Caki2 (cell line): ENCODE data around the gene NECAB3. TPM values are rescaled to one million over a fixed set of nuclear protein-coding genes. Genes with fewer than 3 reads are reported as not detected.
"Not testable (repeated sequence)": the region's sequence is repeated elsewhere in the genome, so short reads cannot be mapped to it uniquely, and the experiment has no call there.

ENCODE experiments used
- DNase-seq: peaks from one replicate; pipeline ENCODE4 v3.0.0-alpha.2; 2015; ENCODE audit warnings: low read depth
- in situ Hi-C: cut with HindIII; loops from 2 replicates; pipeline ENCODE4 v1.10.0; 2016; ENCODE audit warnings: low sequenced_read_pairs, low pct_unique_long_range_greater_than_20kb, mixed read lengths
- total RNA-seq: library from RNA; depleted of rRNA; stranded (reverse); fragments of >200 nt; shearing (Covaris generic); gene quantifications from 2 replicates; pipeline ENCODE4 v1.2.3, GENCODE V29; 2014; ENCODE audit warnings: low replicate concordance

Gene NECAB3
- total RNA-seq, 1 experiment from 2014 or later = 96.4 TPM

DNA sequence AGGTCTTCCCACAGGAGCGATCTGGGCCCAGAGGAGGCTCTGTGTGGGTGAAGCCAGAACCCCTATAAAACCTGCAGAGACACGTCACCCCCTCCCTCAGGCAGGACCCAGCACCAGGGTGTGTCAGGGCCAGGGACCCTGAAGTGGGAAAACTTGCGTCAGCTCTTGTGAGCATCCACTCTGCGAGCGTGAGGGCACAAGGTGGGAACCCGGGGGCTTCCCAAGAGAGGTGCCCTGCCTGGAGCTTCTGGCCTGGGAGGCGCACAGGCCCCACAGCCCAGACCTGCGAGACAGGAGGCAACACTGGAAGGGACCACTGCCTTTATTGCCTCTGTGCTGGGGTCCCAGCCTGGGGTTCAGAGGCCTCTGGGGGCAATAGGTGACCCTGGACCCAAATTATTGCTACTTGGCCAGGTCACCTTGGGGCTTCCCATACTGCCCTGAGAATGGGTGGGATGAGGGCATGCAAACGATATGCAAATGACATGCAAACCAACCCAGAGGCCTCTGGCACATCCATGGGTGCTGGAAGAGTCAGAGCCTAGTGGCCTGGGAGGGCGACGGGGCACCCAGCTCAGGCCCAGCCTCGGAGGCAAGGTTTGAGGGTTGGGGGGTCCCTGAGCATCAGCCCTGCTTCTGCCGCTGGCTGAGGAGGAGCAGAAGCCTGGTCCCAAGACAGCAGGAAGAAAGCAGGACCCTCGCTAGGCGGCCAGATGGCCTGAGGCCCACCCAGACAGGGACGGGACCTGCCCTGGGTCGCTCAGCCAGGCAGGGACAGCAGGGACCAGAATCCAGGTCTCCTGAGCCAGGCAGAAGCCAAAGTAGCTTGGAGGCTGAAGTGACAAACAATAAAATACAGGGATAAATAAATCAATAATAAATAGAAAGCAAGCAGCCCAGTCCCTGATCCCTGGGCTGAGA, 17.2 kb downstream of the NECAB3 start:
- no peak for DNase-seq
- in situ Hi-C loops = no loop called here

DNA sequence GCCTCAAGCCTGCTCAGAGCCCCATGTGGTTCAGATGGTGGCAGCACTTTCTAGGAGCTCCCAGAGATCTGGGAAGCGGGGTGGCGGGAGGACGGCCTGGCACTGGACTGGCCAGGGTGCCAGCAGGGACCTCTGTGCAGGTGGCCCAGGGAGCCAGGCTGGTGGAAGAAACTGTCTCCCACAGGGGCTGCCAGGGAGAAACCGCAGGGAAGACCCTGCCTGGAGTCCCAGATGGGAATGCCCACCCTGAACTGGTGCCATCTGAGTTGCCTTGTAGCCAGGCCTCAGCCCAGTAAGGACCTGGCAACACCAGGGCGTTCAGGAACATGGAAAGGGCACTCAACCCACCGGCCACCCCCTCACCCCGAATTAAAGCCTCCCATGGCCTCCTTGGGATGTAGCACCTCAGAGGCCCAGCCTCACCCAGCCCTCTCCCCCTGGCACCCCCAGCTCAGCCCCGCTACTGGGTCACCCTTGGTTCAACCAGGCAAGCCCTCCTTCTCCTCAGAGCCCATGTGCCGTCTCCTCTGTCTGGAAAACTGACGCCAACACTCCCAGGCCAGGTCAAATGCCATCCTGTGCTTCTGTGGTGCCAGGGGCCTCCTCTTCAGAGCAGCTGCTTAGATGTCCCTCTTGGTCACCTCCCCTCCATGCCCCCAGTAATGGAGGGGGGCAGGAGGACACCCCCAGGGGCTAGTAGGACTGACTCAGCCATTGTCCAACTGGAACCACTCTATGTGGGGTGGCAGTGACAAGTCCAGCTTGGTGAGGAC, 18.0 kb downstream of the NECAB3 start:
- in situ Hi-C loops = no loop called here
- DNase-seq = no peak

DNA sequence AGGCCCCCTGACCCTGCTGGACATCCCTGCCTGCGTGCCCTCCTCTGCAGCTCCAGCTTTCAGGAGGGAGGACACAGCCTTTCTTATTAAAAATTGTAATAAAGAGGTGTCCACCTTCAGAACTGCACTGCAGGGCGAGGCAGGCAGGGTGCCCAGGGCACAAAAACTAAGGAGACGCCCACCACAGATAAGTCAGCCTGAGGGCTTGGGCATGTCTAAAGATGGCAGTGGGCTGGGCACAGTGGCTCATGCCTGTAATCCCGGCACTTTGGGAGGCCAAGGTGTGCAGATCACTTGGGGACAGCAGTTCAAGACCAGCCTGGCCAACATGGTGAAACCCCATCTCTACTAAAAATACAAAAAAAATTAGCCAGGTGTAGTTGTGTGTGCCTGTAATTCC, 19.1 kb downstream of the NECAB3 start:
- in situ Hi-C loops = no loop called here
- DNase-seq = no peak

DNA sequence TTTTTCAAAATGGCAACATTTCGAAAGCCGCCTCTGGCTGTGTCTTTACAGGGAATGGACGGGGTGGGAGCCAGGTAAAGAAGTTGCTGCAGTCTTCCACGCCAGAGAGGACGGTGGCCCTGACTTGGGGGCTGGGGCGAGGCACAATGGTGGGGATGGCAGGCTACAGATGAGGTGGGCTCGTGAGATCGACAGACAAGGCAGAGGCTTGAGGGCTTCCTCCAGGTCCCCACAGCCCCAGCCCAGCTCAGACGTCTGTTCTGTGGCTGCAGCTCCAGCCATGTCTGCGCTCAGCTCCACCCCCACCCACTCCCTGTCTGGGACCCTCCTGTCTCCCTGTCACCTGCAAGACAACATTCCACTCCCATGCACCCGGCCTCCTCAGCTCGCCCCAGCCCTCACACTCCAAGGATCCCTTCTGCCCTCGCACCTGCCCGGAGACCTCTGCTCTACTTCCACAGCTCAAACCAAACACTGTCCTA, 19.5 kb downstream of the NECAB3 start:
- in situ Hi-C loops = no loop called here
- no peak for DNase-seq

DNA sequence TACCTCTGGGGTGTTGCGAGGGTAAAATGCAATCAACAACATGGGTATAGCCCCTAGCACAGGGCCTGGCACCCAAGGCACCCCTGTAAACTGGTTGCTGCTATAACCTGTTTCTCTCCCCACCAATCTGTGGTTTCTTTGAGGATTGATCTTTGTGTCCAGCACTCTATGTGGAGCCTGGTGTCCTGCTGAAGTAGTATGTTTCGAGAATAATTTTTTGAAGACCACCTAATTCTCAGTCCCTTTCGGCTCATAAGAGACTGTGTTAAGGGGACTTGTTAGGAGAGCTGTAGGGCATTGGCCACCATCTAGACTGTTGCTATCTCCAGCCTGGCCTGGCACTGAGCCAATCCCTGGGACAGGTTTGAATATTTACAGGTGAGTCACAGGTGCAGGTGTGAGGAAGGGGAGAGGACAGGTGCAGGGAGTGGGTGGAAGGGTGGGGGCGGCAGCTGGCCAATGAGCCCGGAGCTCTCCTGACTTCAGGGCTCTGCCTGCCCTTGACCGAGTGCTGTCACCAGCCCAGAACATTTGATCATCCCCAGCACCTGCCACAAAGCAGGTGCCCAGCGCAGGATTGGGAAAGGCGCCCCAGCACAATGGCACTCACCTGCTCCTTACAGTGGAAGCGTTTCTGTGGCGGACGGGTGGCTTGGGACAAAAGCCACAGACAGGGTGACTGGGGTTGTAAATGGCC, 20.2 kb downstream of the NECAB3 start:
- DNase-seq = no peak
- in situ Hi-C loops = no loop called here

DNA sequence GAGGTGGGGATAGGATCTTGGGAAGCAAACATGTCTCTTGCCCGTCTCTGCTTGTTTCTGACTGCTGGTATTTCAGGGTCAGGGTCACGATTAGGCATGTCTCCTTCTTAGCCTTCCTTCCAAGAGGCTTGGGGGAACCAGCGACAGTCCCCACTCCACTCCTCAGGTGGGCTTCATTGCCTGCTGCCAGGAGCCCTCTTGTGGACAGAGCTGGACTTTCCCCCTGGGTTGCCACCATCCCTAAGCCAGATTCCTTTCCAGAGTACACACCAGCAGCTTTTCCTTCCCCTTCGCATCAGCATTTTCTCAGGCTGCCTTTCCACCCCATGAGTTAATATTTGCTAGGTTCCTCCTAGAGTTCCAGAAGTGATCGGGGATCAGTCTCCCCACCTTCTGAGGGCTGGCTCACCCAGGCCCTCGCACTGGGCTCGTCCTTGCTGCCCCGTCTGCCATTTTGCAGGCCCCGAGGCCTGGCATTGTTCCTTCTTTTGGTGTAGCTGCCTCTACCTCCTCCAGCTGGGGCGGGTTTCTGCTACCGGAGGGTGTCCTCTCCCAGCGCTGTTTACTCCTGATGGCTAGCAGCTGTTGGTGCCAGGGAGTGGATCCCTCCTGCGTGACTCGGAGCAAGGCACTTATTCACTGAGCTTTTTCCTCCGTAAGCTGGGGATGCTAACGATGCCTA, 20.9 kb downstream of the NECAB3 start:
- in situ Hi-C loops = no loop called here

DNA sequence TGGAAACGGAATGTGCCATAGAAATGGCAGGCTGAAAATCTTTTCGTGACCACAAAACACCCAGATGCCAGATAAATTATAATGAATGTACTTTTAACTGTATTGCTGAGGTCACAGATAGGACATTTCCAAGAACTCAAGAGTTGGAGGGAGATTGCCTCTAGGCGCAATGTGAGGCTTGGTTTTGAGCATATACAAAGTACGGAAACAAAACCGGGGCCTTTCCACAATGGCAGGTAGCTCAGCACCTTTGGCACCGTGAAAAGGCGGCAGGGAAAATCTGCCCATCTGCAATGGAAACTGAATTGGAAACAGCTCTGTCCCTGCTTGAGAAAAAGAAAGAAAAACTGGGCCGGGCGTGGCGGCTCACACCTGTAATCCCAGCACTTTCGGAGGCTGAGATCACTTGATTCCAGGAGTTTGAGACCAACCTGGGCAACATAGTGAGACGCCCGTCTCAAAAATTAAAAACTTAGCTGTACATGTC, 22.6 kb downstream of the NECAB3 start:
- in situ Hi-C loops = no loop called here
- DNase-seq = no peak

More for the DNA sequence above, 20.9 kb downstream of the NECAB3 start:
- DNase-seq = peak; percentile 73

DNA sequence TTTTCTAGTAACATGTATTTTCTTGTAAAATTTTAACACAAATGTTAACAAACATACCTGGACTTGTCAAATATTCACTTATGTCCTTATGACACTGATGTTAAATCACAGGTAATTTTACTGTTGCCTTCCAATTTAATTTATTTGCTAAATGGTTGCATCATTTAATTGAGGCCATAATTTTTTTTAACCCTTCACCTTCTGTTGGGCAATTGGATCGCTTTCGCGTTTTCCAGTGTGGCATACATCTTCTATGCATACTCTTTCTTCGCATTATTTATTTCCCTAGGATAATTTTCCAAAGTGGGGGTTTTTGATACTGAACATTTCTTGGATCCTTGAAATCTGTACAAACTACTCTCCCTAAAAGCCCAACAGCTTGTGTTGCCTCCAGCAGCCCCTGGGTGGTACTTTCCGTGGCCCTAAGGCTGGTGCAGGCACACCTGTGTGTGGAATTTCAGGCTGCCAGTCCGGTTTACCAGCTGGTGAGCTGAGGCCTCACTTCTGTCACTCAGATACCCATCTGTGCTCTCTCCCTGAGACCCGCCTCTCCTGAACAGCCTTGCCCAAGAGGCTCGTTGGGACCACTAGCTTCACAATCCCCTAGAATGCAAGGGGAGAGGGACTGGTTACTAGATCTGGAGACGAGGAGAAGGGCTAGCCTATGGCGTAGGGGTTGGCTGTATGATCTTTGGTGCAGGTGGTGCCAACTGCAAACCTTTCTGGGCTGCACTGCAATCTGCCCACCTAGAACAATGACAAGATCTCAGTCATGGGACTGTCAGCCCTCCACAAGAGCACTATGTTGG, 23.3 kb downstream of the NECAB3 start:
- DNase-seq = no peak
- in situ Hi-C loops = no loop called here

DNA sequence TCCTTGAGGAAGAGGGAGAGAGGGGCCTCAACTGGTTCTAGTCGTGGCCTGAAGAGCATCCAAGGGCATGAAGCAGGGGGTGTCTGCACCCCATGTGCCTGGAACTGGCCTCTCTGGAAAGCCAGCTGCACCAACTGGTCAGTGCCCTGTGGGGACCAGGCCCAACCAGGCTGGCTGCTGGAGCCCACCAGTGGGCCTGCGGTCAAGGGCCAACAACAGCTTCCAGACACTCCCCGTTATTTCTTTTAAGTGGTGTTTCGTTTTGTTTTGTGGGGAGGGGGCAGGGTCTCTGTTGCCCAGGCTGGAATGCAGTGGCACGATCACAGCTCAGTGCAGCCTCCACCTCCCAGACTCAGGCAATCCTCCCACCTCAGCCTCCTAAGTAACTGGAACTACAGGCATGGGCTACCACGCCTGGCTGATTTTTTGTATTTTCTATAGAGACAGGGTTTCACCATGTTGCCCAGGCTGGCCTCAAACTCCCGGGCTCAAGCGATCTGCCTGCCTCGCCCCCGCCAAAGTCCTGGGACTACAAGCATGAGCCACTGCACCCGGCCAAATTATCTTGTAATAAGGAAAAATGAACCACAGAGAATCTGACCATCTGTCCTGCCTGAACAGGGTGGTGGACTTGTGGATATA, 24.0 kb downstream of the NECAB3 start:
- in situ Hi-C loops = no loop called here
- no peak for DNase-seq

DNA sequence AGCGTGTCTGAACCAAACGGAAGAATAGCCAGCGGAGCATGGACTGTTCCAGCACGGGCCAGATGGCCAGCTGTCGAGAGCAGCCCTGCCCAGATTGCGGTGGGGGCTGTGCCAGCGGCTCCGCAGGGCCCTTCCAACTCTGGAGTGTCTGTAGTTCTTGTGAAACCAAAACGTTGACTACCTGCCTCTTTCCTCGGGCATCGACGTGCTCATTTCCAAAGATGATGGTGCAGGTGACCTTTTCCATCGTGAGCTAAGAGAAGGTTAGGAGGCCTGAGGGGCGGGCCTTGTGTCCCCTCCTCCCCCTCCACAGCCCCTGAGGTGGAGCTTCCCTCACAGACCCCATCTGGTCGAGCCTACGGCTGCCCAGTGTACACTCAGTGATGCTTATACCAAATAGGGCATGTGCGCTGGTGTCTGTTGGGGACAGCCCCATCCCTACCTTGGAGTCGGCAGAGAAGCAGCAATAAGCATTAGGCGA, 25.0 kb downstream of the NECAB3 start:
- in situ Hi-C loops = no loop called here
- DNase-seq = no peak

DNA sequence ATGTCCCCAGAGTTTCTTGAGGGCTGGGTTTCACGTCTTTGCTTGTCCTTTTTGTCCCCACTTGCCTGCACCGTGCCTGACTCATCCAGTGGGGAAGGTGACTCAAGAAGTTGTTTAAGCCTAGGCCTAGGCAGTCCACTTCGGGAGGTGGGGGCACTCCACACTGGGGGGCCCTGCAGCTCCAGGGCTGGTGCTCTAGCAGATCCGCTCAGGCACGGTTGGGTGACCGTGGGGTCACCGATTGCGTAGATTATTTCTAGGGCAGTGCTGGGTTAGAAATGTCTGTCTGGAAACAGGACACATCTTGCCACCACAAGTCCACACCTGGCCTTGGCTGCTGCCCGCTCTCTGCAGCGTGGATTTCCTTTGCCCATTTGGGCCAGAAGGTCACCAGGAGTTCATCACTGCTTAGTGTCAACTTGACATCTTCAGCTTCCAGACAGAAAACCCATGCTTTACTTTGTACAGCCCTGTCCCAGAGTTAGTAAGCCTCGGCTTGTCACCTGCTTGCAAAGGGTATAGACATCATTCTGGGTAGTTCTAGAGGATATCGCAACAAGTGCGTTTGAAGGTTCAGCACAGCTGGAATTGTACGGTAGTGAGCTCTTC, 25.7 kb downstream of the NECAB3 start:
- peak; percentile 71 for DNase-seq
- in situ Hi-C loops = no loop called here

DNA sequence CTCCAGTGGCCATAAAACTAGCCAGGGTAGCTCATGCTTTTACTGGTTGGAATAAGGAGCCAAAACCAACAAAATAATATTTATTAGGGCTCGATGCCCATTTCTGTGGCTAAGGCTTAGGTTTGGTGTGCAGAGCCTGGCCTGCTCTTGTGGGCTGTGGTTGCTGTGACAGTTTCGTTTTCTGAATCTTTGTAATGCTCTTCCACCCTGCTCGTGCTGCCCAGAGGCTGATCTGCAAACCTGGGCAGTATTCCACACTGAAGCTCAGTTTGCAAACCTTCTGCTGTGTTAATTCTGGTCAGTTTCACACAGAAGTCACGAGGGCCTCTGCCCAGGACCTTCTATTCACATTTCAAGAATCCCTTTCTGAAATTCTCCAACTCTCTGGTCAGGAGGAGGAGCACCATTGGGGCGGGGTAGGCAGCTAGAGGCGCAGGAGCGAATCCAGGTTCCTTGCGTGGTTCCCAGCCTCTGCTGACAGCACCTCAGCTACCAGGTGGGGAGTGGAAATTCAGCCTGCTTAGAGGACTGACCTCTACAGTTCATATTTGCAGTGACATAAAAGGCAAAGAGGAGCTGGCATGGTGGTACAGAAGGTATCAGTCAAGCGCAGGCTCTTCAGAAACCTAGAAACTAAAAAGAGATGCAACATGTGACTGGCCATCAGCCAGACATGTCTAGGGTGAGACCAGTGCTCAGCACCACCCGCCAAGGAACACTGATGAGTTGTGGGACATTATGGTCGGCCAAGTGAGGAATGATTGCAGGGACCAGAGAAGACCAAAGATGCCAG, 26.4 kb downstream of the NECAB3 start:
- DNase-seq = peak; percentile 80
- in situ Hi-C loops = no loop called here

DNA sequence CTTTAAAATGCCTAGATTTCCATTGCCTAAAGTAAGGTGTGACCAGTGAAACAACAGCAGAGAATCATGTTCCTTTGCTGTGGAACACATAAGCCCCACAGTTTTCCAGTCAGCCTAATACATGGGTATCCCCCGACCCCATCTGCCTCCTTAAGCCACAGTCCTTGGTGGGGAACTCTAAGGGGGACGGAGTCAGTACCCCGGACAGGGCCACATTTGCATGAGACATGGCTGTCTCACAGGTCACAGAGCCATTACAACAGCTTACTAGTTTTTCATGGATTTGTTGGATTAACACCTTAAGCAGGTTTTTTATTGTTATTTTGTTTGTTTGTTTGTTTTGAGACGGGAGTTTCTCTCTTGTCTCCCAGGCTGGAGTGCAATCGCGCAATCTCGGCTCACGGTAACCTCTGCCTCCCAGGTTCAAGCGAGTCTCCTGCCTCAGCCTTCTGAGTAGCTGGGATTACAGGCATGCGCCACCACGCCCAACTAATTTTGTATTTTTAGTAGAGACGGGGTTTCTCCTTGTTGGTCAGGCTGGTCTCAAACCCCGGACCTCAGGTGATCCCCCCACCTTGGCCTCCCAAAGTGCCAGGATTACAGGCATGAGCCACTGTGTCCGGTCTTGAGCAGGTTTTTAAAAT, 27.1 kb downstream of the NECAB3 start:
- in situ Hi-C loops, DNase-seq: not testable (repeated sequence)

DNA sequence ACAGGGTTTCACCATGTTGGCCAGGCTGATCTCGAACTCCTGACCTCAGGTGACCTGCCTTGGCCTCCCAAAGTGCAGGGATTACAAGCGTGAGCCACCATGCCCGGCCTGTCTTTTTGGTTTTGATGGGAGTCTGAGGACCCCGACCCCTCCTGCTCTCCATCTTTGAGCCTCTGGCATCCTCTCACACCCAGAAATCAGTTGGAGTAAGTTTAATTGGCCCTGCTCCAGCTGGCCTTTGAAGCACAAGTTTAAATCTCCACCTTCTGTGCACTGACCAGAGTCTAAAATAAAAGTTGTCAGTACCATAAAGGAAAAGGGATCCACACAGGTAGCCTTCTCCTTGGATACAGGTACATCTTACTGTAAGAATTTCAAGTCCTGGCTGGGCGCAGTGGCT, 28.0 kb downstream of the NECAB3 start:
- no peak for DNase-seq
- in situ Hi-C loops = no loop called here

DNA sequence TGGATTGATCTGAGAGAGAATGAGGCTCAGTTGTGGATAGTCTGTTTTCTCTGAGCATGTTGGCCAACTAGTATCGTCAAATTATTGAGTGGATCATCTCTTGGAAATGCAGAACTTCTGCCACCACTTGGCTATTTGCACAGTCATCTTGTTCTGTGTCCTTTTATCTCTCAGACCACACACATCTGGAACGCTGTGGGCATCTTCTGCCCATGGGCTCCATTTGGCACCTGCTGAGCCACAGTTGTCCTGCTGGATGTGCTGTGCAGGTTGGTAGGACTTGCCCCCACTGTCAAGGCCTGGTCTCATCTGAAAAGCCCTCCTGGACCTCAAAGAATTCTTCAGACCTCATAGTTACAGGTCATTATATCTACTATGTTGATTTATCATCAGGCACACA, 28.8 kb downstream of the NECAB3 start:
- in situ Hi-C loops = no loop called here

More for the DNA sequence above, 28.8 kb downstream of the NECAB3 start:
- DNase-seq = no peak
